HG03103 (cell line): ENCODE results near the gene FRMPD4.

Experiments
- ATAC-seq: cut with Tn5 transposase; IDR thresholded peaks from one replicate; pipeline ENCODE4 v1.9.1; 2021; ENCODE audit warnings: low read depth; ENCODE audit not compliant: unreplicated experiment

The FRMPD4 gene

GRCh38 chrX:12423346-12423745 is 285.1 kb downstream of the FRMPD4 start:
- ATAC-seq = no peak

DNA sequence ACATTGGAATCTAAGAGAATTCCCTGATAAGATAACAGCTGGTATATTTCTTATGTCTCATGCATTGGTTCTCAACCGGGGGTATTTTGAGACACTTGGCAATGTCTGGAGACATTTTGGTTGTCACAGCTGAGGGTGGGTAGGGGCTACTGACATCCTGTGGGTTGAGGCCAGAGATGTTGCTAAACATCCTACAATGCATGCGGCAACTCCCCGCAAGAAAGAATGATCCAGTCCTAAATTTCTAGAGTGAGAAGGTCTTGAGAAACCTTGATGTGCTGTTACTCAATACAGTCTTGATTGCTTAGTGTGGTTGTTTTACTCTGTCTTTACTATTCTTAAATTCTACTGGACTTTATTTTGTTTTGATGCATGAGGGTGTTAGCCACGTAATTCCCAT is 287.2 kb downstream of the FRMPD4 start:
- no peak for ATAC-seq

GRCh38 chrX:12426420-12426819 is 288.1 kb downstream of the FRMPD4 start:
- ATAC-seq = no peak

DNA sequence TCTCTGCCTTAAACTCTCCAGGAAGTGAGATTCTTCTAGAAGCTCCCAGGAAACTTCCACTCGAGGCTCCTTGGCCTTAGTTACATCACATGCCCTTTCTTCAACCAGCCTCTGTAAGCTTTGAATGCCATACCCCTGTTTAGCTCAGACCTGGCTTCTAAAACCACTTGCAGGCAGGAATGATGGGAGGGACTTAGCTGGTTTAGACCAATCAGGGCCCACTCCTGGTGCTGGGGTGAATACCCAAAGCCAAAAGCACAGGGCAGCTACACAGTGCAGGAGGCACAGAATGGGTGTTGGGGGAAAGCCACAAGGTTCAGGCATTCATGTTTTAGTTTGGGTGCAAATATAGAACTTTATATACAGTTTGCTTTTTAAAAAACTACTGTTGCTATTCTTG is 296.2 kb downstream of the FRMPD4 start:
- no peak for ATAC-seq

GRCh38 chrX:12439416-12439815 is 301.1 kb downstream of the FRMPD4 start:
- no peak for ATAC-seq

DNA sequence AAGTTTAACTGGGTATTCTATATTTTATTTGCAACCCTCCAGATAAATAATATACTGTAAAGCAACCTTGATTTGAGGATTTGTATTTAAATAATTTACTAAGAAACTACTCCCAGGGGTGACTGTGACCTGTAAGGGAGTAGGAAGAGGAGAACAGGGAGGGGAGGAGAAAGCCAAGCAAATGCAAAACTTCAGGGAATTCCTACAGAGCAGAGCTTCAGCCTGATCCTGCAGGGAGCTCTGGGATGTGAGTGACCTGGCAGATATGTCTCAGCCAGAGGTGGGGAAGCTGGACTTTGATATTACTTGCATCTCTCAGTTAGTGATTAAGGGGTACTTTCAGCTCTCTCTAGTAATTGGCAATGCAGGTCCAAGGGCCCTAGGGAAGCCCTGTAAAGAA is 302.0 kb downstream of the FRMPD4 start:
- no peak for ATAC-seq

DNA sequence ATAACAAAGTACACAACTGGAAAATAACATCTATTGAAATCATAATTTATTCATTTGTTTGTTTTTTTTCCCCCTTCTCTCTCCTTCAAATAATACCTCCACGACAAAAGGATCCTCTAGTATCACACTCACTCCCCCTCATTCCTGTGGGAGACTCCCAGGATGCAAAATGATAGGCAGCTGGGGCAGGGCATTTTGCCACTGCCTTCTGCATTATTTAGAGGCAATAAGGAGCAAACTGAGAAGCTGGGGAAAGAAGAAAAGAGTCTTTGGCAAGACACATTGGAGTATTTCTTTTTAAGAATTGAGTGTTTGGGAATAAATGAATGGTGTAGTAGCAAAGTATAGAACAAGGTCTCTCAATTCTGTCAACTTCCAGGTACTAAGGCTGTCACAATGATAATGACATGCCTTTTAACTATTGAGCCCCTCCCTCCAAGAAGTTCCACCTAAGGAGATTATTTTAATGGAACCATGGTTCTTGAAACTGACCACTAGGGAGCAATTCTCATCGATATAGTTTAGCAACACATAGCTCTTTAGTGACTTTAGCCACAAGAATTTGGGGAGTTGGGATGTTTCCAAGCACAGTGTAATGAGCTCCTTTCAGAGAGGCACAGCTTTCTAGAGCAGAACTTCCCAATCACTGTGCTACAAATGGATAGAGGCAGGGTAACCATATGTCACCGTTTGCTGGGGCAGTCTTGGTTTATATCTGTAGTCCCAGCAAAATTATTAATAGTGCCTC is 303.3 kb downstream of the FRMPD4 start:
- no peak for ATAC-seq

DNA sequence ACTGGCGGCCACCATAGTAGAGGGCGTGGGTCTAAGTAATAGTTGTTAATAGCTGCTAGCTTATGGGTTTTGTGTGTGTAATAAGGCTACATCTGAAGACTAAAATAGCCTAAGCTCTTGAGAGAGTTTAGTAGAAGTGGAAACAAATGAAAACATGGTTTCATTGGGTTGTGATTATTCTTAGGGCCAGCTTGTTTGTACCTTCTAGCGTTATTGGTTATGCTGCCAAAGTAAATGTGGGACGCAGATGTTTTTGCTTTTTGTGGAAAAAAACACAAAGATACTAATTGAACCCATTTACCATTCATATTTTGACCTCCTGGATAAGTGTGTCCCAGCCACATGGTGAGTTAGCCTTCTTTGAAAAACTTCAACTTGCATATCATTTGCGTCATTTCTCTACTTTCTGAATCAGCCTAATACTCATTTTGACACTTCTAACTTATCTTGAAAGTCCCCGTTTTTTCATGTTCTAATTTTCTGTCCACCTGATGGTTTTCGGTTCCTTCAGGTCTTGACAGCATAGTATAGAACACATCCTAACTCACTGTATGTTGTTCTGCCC is 305.3 kb downstream of the FRMPD4 start:
- peak; percentile 84 for ATAC-seq

GRCh38 chrX:12446342-12447075 is 308.2 kb downstream of the FRMPD4 start:
- ATAC-seq = no peak

DNA sequence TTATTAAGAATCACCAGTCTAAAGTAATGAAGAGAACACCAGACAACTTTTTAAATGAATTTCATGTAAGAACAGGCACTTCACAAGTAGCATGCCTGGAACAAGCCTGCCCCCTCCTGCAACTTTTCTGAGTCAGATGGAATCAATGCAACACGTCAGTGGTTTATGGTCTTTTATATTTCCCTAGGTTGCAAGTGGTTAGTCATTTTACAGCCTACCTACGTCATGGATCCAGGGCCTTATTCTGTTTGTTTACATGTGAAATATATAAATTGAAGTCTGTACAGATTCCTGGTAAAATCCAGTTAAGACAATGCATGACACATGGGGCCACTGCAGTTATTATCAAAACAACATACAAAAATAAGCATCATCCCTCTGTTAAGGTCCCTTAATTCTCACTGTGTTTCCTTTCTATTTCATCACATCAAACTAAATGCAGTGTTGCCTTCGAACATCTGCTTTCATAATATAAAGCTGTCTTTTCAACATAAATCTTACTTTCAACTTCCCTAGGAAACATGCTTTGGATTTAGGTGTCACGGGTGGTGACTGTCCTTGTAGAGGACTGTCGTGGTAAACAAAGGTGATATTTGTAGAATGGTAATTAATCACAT is 309.3 kb downstream of the FRMPD4 start:
- ATAC-seq = no peak

GRCh38 chrX:12452268-12452667 is 314.0 kb downstream of the FRMPD4 start:
- no peak for ATAC-seq

- no peak for ATAC-seq
Observed at GRCh38 chrX:12460929-12461328, 322.7 kb downstream of the FRMPD4 start.

- ATAC-seq = no peak
Observed at GRCh38 chrX:12463052-12463451, 324.8 kb downstream of the FRMPD4 start.

- no peak for ATAC-seq
Observed at GRCh38 chrX:12463873-12464272, 325.6 kb downstream of the FRMPD4 start.

DNA sequence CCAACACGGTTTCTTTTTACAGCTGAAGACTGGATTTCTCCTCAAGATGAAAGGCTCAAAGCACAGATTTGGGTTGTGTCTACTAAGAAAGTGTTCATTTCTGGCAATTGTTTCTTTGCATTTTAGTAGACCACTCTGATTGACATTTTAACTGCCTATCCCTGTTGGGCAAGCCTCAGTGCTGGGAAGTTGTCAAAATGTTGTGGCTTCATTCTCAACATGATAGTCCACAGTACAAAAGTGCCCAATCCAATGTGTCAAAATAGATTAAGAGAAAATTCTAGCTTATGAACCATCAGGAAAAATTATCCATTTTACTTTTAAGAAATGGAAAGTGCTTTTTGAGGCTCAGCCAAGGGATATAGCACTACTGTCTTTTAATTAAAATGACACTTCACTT is 329.0 kb downstream of the FRMPD4 start:
- no peak for ATAC-seq

DNA sequence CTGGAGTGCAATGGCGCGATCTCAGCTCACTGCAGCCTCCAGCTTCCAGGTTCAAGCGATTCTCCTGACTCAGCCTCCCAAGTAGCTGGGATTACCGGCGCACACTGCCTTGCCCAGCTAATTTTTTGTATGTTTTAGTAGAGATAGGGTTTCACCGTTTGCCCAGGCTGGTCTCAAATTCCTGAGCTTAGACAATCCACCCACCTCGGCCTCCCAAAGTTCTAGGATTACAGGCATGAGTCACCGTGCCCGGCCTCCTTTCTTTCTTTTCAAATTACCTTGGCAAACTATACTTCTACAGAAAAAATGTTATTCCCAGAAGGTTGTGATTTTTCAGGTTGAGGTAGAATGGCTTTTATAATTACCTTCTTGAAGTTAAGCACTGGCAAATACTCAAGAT is 331.0 kb downstream of the FRMPD4 start:
- ATAC-seq = no peak

DNA sequence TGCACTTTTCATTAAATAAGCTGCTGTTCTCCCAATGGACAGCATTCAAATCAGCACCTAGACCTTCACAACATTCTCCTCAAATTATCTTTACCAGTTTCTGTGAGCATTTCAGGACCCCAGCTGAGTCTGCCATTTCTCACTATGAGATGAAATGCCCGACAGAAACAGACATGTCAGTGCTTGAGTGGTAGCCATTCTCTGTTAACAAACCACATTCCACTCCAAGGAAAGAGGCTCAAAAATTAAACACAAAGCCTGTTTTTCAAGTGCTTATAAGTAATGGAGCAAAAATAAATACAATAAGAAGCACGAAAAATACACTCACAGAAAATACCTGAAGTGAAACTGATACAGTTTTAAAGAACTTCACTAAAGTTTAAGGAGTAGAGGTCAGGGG is 332.8 kb downstream of the FRMPD4 start:
- no peak for ATAC-seq

DNA sequence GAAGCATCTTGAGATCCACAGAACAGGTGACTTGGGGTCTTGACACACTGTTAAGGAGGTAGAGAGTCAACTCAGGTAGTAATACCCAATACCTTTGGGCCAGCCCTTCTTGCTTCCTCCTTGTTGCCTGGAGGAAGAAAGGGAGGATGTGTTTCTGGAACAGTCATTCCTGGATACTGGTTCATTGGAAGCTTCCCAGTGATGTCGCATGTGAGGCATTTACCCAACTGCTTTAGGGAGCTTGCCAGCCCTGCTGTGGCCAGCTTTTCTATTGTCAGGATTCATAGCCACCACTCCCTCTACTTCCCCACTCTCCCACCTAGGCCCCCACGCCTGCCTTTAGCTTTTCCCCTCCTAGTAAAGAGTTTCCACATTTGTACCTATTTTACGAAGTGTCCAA is 342.7 kb downstream of the FRMPD4 start:
- ATAC-seq = no peak

DNA sequence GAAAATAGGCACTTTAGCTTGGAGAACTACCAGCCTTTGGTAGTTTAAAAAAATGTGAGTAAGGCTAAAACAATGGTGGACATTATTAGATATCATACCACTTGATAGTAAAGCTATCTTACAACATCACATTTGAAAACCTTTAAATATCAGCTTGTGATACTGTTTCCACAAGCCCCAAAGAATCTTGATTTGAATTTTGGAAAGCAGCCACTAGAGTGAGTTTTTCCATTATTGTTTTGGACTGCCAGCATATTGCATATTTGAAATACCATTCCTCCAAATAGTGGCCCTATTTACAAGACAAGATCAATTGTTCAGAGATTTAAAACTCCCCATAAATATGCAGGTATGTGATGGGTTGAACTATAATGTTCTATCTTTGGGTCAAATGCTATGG is 349.9 kb downstream of the FRMPD4 start:
- ATAC-seq = no peak

DNA sequence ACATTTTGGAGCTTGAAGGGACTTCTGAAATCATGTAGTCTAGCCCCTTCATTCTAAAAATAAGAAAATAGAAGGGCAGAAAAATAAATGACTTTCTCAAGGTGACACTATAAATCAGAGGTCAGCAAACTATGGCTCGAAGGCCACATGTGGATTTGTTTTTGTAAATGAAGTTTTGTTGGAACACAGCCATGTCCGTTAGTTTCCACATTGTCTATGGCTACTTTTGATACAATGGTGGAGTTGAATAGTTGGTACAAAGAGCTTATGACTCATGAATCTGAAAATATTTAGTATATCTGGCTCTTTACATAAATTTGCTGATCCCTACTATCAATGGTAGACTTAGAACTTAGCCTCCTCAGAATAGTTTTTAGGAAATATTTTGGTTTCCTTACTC is 350.5 kb downstream of the FRMPD4 start:
- no peak for ATAC-seq

DNA sequence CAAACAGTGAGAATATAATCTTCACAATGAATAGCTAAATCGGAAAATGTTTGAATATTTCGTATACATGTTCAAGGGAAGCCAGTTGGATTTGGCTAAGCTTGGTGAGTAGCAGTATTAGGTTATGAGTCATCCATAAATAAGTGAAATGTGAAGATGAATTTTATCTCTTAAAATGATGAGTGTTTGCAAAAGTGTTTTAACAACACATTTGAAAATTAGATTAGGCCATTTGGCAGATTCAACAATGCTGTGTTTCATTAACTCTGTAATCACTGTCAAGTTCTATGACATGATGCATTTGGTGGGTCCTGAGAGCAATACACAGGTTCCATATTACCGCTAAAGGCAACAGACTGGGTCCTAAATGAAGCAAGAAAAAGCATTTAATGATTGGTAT is 351.1 kb downstream of the FRMPD4 start:
- no peak for ATAC-seq
